Measurements from ENCODE around the gene EGFLAM.

DNA sequence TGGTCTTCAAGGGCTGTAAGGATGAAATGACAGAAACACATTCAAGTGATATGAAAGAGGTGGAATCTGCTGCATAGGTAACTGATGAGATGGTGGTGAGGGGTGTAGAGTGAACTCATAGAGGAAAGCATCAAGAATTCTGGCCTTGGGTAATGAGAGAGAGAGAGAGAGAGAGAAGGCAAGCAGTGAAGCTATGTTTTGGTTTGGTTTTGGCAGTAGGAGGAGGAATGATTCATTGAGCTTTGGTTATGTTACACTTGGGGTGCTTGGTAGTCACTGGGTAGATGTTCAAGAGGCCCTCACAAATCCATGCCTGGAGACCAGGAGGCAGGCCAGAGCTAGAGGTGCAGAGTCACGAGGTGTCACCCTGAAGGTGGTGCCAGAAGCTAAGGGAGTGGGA is 89.5 kb downstream of the EGFLAM start:
- TF ChIP-seq, protein P1, sequence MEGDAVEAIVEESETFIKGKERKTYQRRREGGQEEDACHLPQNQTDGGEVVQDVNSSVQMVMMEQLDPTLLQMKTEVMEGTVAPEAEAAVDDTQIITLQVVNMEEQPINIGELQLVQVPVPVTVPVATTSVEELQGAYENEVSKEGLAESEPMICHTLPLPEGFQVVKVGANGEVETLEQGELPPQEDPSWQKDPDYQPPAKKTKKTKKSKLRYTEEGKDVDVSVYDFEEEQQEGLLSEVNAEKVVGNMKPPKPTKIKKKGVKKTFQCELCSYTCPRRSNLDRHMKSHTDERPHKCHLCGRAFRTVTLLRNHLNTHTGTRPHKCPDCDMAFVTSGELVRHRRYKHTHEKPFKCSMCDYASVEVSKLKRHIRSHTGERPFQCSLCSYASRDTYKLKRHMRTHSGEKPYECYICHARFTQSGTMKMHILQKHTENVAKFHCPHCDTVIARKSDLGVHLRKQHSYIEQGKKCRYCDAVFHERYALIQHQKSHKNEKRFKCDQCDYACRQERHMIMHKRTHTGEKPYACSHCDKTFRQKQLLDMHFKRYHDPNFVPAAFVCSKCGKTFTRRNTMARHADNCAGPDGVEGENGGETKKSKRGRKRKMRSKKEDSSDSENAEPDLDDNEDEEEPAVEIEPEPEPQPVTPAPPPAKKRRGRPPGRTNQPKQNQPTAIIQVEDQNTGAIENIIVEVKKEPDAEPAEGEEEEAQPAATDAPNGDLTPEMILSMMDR (IDR thresholded peaks at IDR 0.05): no peak
- TF ChIP-seq GRHL2 (CRISPR knock-in tag; IDR thresholded peaks at IDR 0.05; ENCODE audit: insufficient replicate concordance, severe bottlenecking): no peak
- TF ChIP-seq, protein P2, sequence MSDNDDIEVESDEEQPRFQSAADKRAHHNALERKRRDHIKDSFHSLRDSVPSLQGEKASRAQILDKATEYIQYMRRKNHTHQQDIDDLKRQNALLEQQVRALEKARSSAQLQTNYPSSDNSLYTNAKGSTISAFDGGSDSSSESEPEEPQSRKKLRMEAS (CRISPR knock-in tag; IDR thresholded peaks at IDR 0.05): no peak
